Gastrocnemius medialis (tissue), 4 donors: ENCODE measurements around the gene PIAS4. TPM values are rescaled to one million over a fixed set of nuclear protein-coding genes. Genes with fewer than 3 reads are reported as not detected.

Experiments
- ATAC-seq, 2 donors: fragments of 150-250 bp; one replicate each; pipeline ENCODE4 v1.9.1; 2016
- DNase-seq, 2 donors: peaks; one replicate each; pipeline ENCODE4 v3.0.0-alpha.2; 2019
- H3K27ac ChIP-seq, 4 donors: fragments of 200-600 bp; sonication (generic); 1 replicate in 1 of 4; 2 replicates in 3 of 4; pipeline ENCODE4 v1.5.1; 2016 to 2018; ENCODE audit warnings: mild to moderate bottlenecking in 2 of 4, moderate library complexity in 1 of 4
- H3K27me3 ChIP-seq, 3 donors: fragments of 200-600 bp; sonication (generic) in 2 of 3; 1 replicate in 1 of 3; 2 replicates in 2 of 3; pipeline versions ENCODE4 v1.5.1 to v1.6.0; 2016 to 2019; ENCODE audit warnings: mild to moderate bottlenecking in 1 of 3, moderate library complexity in 1 of 3
- H3K36me3 ChIP-seq, 2 donors: fragments of 200-600 bp; sonication (generic) in 1 of 2; one replicate each; pipeline ENCODE4 v1.5.1; 2017 to 2018
- H3K4me1 ChIP-seq, 2 donors: fragments of 200-600 bp; sonication (generic) in 1 of 2; one replicate each; pipeline ENCODE4 v1.5.1; 2016 to 2017; ENCODE audit warnings: mild to moderate bottlenecking in 2 of 2
- H3K4me3 ChIP-seq, 4 donors: fragments of 200-600 bp; sonication (generic) in 3 of 4; 1 replicate in 1 of 4; 2 replicates in 3 of 4; pipeline ENCODE4 v1.5.1; 2016 to 2019; ENCODE audit warnings: mild to moderate bottlenecking in 2 of 4
- H3K9me3 ChIP-seq, 3 donors: fragments of 200-600 bp; sonication (generic) in 2 of 3; 1 replicate in 1 of 3; 2 replicates in 2 of 3; pipeline ENCODE4 v1.5.1; 2016 to 2019
- POLR2A ChIP-seq, 2 donors: fragments of 450-650 bp; IDR thresholded peaks; one replicate each; pipeline ENCODE4 v1.6.1; 2017; ENCODE audit warnings: antibody characterized with exemption in 2 of 2, mild to moderate bottlenecking in 2 of 2, moderate library complexity in 2 of 2
- in situ Hi-C, 4 donors: fragments of 200-750 bp; cut with MboI; loops; one replicate each; pipeline versions ENCODE4 v1.15.0 to v1.8.0; 2017; ENCODE audit warnings: low sequenced_read_pairs in 4 of 4
- intact Hi-C: fragments of 100-400 bp; cut with DNase I; formaldehyde crosslinking; loops from one replicate; pipeline ENCODE4 v1.15.1; 2023; ENCODE audit warnings: low total_unique reads
- total RNA-seq, 4 donors: library from RNA; depleted of rRNA; stranded (reverse); fragments of >200 nt; gene quantifications; one replicate each; pipeline versions ENCODE4 v1.1.0 to v1.2.3, GENCODE V29; 2016
- TF ChIP-seq, protein P1 (sequence below), 5 experiments: fragments of 450-650 bp in 3 of 5; fragments of 200-600 bp in 2 of 5; sonication (generic) in 2 of 5; IDR thresholded peaks in 4 of 5; conservative IDR thresholded peaks in 1 of 5; 1 replicate in 4 of 5; 2 replicates in 1 of 5; pipeline ENCODE4 v1.5.1; 2016 to 2019; ENCODE audit warnings: antibody characterized with exemption in 5 of 5, mild to moderate bottlenecking in 3 of 5, moderate library complexity in 3 of 5

The PIAS4 gene
- total RNA-seq, 4 donors from 2014 or later = 15.5 to 20.0 (median 17.5) TPM

DNA sequence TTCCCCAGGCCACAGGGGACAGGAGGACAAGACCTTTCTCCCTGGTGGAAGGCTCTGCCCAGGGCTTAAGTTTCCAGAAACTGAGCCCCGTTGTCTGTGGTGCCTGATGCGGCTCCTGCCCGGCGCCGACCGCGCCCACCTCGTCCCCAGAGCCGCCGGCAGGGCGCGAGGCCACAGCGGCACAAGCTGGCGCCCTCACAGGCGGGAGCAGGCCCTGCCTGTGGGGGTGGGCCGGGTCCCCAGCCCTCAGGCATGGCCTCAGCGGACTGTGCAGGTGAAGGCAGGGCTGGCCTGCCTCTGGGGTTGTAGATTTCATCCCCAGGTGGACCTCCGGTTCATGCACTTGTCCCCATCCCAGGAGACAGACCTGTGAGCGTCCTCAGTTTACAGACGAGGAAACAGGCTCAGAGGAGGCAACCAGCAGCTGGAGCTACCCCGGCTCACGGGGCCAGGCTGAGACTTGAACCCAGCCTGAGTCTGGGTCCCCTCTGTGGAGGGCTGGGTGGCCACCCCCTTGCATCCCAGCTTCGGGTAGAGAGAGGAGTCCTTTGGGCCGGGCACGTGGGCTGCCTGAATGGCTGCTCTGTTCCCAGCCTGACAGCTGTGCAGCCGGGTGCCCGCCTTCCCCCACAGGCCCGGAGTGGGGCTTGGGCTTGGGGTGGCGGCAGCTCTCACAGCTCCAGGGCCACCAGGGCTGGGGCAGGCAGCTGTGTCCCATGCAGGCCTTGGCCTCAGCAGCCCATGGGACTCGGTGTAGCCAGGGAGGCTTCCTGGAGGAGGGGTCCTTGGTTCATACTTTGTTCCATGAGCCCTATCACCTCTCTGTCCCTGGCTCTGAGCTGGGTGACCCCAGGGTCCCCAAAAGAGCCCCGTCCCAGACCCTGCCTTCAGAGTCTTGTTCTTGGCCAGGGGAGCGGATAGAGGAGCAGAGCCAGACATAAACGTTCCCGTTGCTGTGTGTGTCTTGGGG lies 26.8 kb downstream of the PIAS4 start:
- DNase-seq (no peak), ATAC-seq (no peak)
- TF ChIP-seq POLR2A (IDR thresholded peaks at IDR 0.05) = no peak
- TF ChIP-seq, protein P1, sequence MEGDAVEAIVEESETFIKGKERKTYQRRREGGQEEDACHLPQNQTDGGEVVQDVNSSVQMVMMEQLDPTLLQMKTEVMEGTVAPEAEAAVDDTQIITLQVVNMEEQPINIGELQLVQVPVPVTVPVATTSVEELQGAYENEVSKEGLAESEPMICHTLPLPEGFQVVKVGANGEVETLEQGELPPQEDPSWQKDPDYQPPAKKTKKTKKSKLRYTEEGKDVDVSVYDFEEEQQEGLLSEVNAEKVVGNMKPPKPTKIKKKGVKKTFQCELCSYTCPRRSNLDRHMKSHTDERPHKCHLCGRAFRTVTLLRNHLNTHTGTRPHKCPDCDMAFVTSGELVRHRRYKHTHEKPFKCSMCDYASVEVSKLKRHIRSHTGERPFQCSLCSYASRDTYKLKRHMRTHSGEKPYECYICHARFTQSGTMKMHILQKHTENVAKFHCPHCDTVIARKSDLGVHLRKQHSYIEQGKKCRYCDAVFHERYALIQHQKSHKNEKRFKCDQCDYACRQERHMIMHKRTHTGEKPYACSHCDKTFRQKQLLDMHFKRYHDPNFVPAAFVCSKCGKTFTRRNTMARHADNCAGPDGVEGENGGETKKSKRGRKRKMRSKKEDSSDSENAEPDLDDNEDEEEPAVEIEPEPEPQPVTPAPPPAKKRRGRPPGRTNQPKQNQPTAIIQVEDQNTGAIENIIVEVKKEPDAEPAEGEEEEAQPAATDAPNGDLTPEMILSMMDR (IDR thresholded peaks at IDR 0.05 in 4 of 5, conservative IDR thresholded peaks at IDR 0.05 in 1 of 5) = no peak
- peaks cover 0 to 40% of the 10 kb centered on the region in 2 donors for H3K36me3 ChIP-seq
- in situ Hi-C loops = no loop called here
- no peaks in the 10 kb centered on the region for H3K27me3 ChIP-seq
- intact Hi-C loops = no loop called here
- H3K4me3 ChIP-seq = no peak overlapping the region
- H3K9me3 ChIP-seq = no peaks in the 10 kb centered on the region
- no peaks in the 10 kb centered on the region for H3K4me1 ChIP-seq
- H3K27ac ChIP-seq = no peak overlapping the region

DNA sequence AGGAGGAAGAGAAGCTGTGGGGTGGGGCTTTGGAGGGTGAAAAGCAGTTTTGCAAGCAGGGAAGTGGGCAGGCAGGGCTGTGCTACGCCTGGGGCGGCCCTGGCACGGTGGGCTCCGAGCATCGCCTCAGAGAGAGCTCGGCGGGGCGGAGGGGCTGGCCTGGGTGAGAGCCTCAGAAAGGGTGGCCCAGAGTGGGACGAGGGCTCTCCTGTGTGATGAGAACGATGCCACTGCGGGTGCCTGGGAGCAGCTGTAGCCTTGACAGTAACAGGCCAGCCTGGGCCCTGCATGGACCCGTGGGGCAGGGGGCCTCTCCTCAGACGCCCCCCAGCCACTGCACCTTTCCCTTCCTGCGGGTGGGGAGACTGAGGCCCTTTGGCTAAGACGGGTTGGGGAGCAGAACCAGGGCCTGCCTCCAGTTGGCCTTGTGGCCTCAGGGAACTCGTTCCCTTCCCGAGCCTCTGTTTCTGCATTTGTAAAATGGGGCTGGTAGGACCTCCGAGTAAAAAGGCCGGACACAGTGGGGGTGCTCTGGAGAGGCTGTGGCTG lies 27.6 kb downstream of the PIAS4 start:
- TF ChIP-seq POLR2A (IDR thresholded peaks at IDR 0.05) = no peak
- TF ChIP-seq, protein P1 (IDR thresholded peaks at IDR 0.05 in 4 of 5, conservative IDR thresholded peaks at IDR 0.05 in 1 of 5) = no peak
- intact Hi-C loops = no loop called here
- Histone ChIP-seq H3K4me3 (no peak overlapping the region), H3K27ac (no peak overlapping the region), H3K36me3 (peaks cover 0 to 33% of the 10 kb centered on the region in 2 donors), H3K4me1 (no peaks in the 10 kb centered on the region), H3K9me3 (no peaks in the 10 kb centered on the region), H3K27me3 (no peaks in the 10 kb centered on the region)
- in situ Hi-C loops = no loop called here
- no peak for ATAC-seq
- no peak for DNase-seq

DNA sequence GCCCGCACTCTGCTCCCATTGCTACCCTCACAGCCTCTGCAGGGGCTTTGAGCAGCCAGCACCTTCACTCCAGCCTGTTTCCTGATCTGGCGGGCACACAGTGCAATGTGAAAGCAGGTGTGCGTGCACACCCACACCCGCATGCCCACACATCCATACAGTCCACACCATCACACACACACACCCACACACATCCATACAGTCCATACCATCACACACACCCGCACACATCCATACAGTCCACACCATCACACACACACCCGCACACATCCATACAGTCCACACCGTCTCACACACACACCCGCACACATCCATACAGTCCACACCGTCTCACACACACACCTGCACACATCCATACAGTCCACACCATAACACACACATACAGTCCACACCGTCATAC lies 28.0 kb downstream of the PIAS4 start:
- Histone ChIP-seq H3K4me3 (no peak overlapping the region), H3K4me1 (no peaks in the 10 kb centered on the region), H3K27me3 (no peaks in the 10 kb centered on the region), H3K36me3 (peaks cover 0 to 31% of the 10 kb centered on the region in 2 donors), H3K9me3 (no peaks in the 10 kb centered on the region), H3K27ac (no peak overlapping the region)
- no peak for TF ChIP-seq POLR2A (IDR thresholded peaks at IDR 0.05)
- TF ChIP-seq, protein P1 (IDR thresholded peaks at IDR 0.05 in 4 of 5, conservative IDR thresholded peaks at IDR 0.05 in 1 of 5) = no peak
- ATAC-seq (no peak), DNase-seq (no peak)
- in situ Hi-C loops = no loop called here
- intact Hi-C loops = no loop called here

DNA sequence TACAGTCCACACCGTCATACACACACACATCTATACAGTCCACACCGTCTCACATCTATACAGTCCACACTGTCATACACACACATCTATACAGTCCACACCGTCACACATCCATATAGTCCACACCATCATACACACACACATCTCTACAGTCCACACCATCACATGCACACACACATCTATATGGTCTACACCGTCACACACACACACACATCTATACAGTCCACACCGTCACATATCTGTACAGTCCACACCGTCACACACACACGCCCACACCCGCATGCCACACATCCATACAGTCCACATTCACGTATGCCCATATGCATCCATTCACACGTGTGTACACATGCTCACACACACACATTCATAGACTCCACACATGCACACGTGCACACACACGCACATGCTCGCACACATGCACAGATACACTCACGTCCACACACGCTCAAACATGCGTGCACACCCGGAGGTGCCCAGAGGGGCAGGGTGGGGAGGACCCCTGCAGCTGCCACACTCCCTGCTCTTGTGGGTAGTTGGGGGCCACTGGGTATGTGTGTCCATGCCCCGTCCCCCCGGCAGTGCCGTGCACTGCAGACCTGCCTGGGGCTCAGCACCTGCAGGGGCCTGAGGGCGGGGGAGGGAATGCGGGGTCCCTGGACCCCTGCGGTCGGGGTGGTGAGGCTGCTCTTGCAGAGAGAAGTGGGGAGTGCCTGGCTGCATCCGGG lies 29.2 kb downstream of the PIAS4 start:
- DNase-seq (no peak), ATAC-seq (no peak)
- Histone ChIP-seq H3K9me3 (no peaks in the 10 kb centered on the region), H3K4me3 (no peak overlapping the region), H3K27me3 (no peaks in the 10 kb centered on the region), H3K27ac (no peak overlapping the region), H3K36me3 (peaks cover 0 to 26% of the 10 kb centered on the region in 2 donors), H3K4me1 (no peaks in the 10 kb centered on the region)
- in situ Hi-C loops (no loop called here), intact Hi-C loops (no loop called here)
- TF ChIP-seq POLR2A (IDR thresholded peaks at IDR 0.05) = no peak
- TF ChIP-seq, protein P1 (IDR thresholded peaks at IDR 0.05 in 4 of 5, conservative IDR thresholded peaks at IDR 0.05 in 1 of 5) = no peak
